SK-N-MC (cell line): ENCODE measurements around the gene OBSCN.

Experiments
- DNase-seq: peaks from one replicate; pipeline ENCODE4 v3.0.0-alpha.2; 2011; ENCODE audit warnings: low read depth, low spot score
- H3K27ac ChIP-seq: fragments of 200-600 bp; sonication (generic); 2 replicates; pipeline ENCODE4 v1.5.1; 2016; ENCODE audit warnings: mixed run types
- H3K36me3 ChIP-seq: fragments of 200-600 bp; sonication (generic); 2 replicates; pipeline ENCODE4 v1.6.1; 2017; ENCODE audit warnings: antibody characterized with exemption, low read length, mixed read lengths; ENCODE audit not compliant: insufficient read depth
- H3K4me3 ChIP-seq: fragments of 200-600 bp; sonication (generic); 2 replicates; pipeline ENCODE4 v1.5.1; 2016
- H3K9ac ChIP-seq: fragments of 200-600 bp; sonication (generic); 2 replicates; pipeline ENCODE4 v1.8.0; 2017; ENCODE audit warnings: mixed run types, mixed read lengths; ENCODE audit not compliant: insufficient read length
- H3K9me3 ChIP-seq: fragments of 200-600 bp; sonication (generic); 2 replicates; pipeline ENCODE4 v1.6.1; 2017; ENCODE audit warnings: low read depth, mild to moderate bottlenecking, antibody characterized with exemption, low read length, moderate library complexity, mixed read lengths
- EZH2 ChIP-seq: fragments of 200-600 bp; sonication (generic); IDR thresholded peaks from one replicate; pipeline ENCODE4 v1.6.1; 2017; ENCODE audit warnings: antibody characterized with exemption
- FOXP2 ChIP-seq: optimal IDR thresholded peaks from 2 replicates; pipeline ENCODE3; 2011; ENCODE audit warnings: mild to moderate bottlenecking, moderate library complexity; ENCODE audit not compliant: insufficient read depth; ENCODE audit errors: extremely low read length, control extremely low read depth
- POLR2AphosphoS5 ChIP-seq: IDR thresholded peaks from 2 replicates; pipeline ENCODE4 v1.6.1; 2012; ENCODE audit warnings: mild to moderate bottlenecking, low read depth, low read length, borderline replicate concordance

OBSCN gene

GRCh38 chr1:228400692-228401454, 193.0 kb downstream of the OBSCN start:
- H3K9me3 ChIP-seq = no peaks in the 10 kb centered on the region
- no peak for TF ChIP-seq POLR2AphosphoS5
- no peak for TF ChIP-seq FOXP2
- no peak for TF ChIP-seq EZH2
- no peak overlapping the region for H3K4me3 ChIP-seq
- H3K27ac ChIP-seq = no peak overlapping the region
- no peak overlapping the region for H3K9ac ChIP-seq
- DNase-seq = no peak
- H3K36me3 ChIP-seq = peaks cover 5% of the 10 kb centered on the region; the same call in 1 of the 2 replicates

- Histone ChIP-seq H3K4me3 (no peak overlapping the region), H3K36me3 (peaks cover 4% of the 10 kb centered on the region; the same call in 1 of the 2 replicates), H3K27ac (no peak overlapping the region), H3K9ac (no peak overlapping the region), H3K9me3 (no peaks in the 10 kb centered on the region)
- no peak for DNase-seq
- TF ChIP-seq FOXP2 = no peak
- TF ChIP-seq POLR2AphosphoS5 = no peak
- no peak for TF ChIP-seq EZH2
Observed at GRCh38 chr1:228401782-228402640, 194.2 kb downstream of the OBSCN start.

GRCh38 chr1:228402641-228403025, 194.8 kb downstream of the OBSCN start:
- H3K9ac ChIP-seq = no peak overlapping the region
- TF ChIP-seq POLR2AphosphoS5 (no peak), EZH2 (no peak), FOXP2 (no peak)
- no peaks in the 10 kb centered on the region for H3K9me3 ChIP-seq
- peaks cover 4% of the 10 kb centered on the region; the same call in 1 of the 2 replicates for H3K36me3 ChIP-seq
- H3K4me3 ChIP-seq = no peak overlapping the region
- DNase-seq = no peak
- H3K27ac ChIP-seq = no peak overlapping the region

GRCh38 chr1:228403231-228403631, 195.4 kb downstream of the OBSCN start:
- no peak for DNase-seq
- Histone ChIP-seq H3K4me3 (no peak overlapping the region), H3K9ac (no peak overlapping the region), H3K36me3 (peaks cover 4% of the 10 kb centered on the region; the same call in 1 of the 2 replicates), H3K27ac (no peak overlapping the region), H3K9me3 (no peaks in the 10 kb centered on the region)
- no peak for TF ChIP-seq POLR2AphosphoS5
- no peak for TF ChIP-seq EZH2
- no peak for TF ChIP-seq FOXP2

GRCh38 chr1:228404107-228404720, 196.4 kb downstream of the OBSCN start:
- no peak overlapping the region for H3K27ac ChIP-seq
- H3K36me3 ChIP-seq = peaks cover 4% of the 10 kb centered on the region; the same call in 1 of the 2 replicates
- DNase-seq = no peak
- H3K9ac ChIP-seq = peak overlapping the region; percentile 88
- H3K4me3 ChIP-seq = peak overlapping the region; percentile 83; the same call in 1 of the 2 replicates
- no peak for TF ChIP-seq EZH2
- no peak for TF ChIP-seq POLR2AphosphoS5
- TF ChIP-seq FOXP2 = no peak
- no peaks in the 10 kb centered on the region for H3K9me3 ChIP-seq

- H3K9ac ChIP-seq = peak overlapping the region; percentile 88
- no peak for DNase-seq
- peaks cover 4% of the 10 kb centered on the region; the same call in 1 of the 2 replicates for H3K36me3 ChIP-seq
- TF ChIP-seq EZH2 = no peak
- no peak for TF ChIP-seq FOXP2
- no peak for TF ChIP-seq POLR2AphosphoS5
- H3K9me3 ChIP-seq = no peaks in the 10 kb centered on the region
- H3K27ac ChIP-seq = no peak overlapping the region
- peak overlapping the region; percentile 83 for H3K4me3 ChIP-seq
Observed at GRCh38 chr1:228405200-228405978, 197.5 kb downstream of the OBSCN start.

GRCh38 chr1:228405979-228406228, 198.1 kb downstream of the OBSCN start:
- Histone ChIP-seq H3K4me3 (peak overlapping the region; percentile 83), H3K9ac (peak overlapping the region; percentile 88), H3K27ac (no peak overlapping the region), H3K36me3 (peaks cover 4% of the 10 kb centered on the region; the same call in 1 of the 2 replicates), H3K9me3 (no peaks in the 10 kb centered on the region)
- no peak for TF ChIP-seq EZH2
- TF ChIP-seq POLR2AphosphoS5 = no peak
- TF ChIP-seq FOXP2 = no peak
- DNase-seq = no peak
